Vagina (tissue), 2 donors: ENCODE data around the gene PIEZO2. TPM values are rescaled to one million over a fixed set of nuclear protein-coding genes. Genes with fewer than 3 reads are reported as not detected.

Experiments used
- DNase-seq, 2 donors: peaks; one replicate each; pipeline ENCODE4 v3.0.0-alpha.2; 2017; ENCODE audit errors: extremely low spot score in 2 of 2
- H3K27ac ChIP-seq: fragments of 200-600 bp; sonication (generic); one replicate; pipeline ENCODE4 v1.5.1; 2019
- H3K27me3 ChIP-seq: fragments of 200-600 bp; sonication (generic); one replicate; pipeline ENCODE4 v1.5.1; 2019
- H3K36me3 ChIP-seq, 2 donors: fragments of 200-600 bp; sonication (generic); one replicate each; pipeline ENCODE4 v1.5.1; 2017 to 2019
- H3K4me1 ChIP-seq: fragments of 200-600 bp; sonication (generic); one replicate; pipeline ENCODE4 v1.5.1; 2019
- H3K4me3 ChIP-seq, 2 donors: fragments of 200-600 bp; sonication (generic); 1 replicate in 1 of 2; 2 replicates in 1 of 2; pipeline ENCODE4 v1.5.1; 2016 to 2019
- H3K9me3 ChIP-seq: fragments of 200-600 bp; sonication (generic); one replicate; pipeline ENCODE4 v1.5.1; 2019
- POLR2A ChIP-seq, 2 donors: fragments of 450-650 bp; IDR thresholded peaks; one replicate each; pipeline ENCODE4 v1.6.1; 2017; ENCODE audit warnings: antibody characterized with exemption in 2 of 2, mild to moderate bottlenecking in 2 of 2, moderate library complexity in 2 of 2
- POLR2AphosphoS5 ChIP-seq, 2 donors: sonication (generic); formaldehyde crosslinking; IDR thresholded peaks; one replicate each; pipeline ENCODE4 v1.9.0; 2017; ENCODE audit warnings: antibody characterized with exemption in 2 of 2, mild to moderate bottlenecking in 2 of 2, low read depth in 1 of 2; ENCODE audit not compliant: insufficient read depth in 1 of 2
- intact Hi-C: fragments of 100-400 bp; cut with DNase I; formaldehyde crosslinking; loops from one replicate; pipeline ENCODE4 v1.15.1; 2023
- total RNA-seq: library from RNA; depleted of rRNA; stranded (reverse); fragments of >200 nt; gene quantifications from one replicate; pipeline ENCODE4 v1.2.3, GENCODE V29; 2016
- TF ChIP-seq, protein P1 (sequence below), 3 experiments: fragments of 450-650 bp in 2 of 3; fragments of 200-600 bp in 1 of 3; sonication (generic) in 1 of 3; IDR thresholded peaks; one replicate each; pipeline ENCODE4 v1.5.1; 2017 to 2019; ENCODE audit warnings: antibody characterized with exemption in 3 of 3, mild to moderate bottlenecking in 2 of 3, moderate library complexity in 2 of 3

The PIEZO2 gene
- total RNA-seq, 1 donor from 2014 or later: 5.9 TPM

DNA sequence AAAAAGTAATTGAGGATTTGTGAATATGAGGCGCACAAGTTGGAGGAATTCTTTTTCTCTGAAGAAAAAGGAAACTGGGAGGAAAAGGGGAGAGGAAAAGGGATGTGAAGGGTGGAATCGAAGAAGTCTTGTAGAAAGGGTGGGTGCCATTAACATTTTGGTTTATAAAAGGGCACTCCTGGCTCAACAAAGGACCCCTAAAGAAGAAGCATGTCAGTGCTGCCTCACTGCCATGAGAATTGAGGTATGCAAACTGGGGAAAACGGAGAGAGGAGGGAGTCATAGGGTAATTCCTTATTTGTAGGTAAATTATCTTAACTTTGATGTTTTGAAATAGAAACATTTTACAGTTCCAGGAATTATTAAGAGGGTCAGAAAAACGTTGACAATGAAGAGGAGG lies 416.4 kb downstream of the PIEZO2 start:
- Histone ChIP-seq H3K4me1 (no peaks in the 10 kb centered on the region), H3K36me3 (no peaks in the 10 kb centered on the region), H3K4me3 (no peak overlapping the region), H3K9me3 (no peaks in the 10 kb centered on the region), H3K27me3 (no peaks in the 10 kb centered on the region), H3K27ac (no peak overlapping the region)
- TF ChIP-seq POLR2AphosphoS5 (IDR thresholded peaks at IDR 0.05; ENCODE audit: insufficient read depth in 1 of 2, low read depth in 1 of 2) (no peak), POLR2A (IDR thresholded peaks at IDR 0.05) (no peak)
- TF ChIP-seq, protein P1, sequence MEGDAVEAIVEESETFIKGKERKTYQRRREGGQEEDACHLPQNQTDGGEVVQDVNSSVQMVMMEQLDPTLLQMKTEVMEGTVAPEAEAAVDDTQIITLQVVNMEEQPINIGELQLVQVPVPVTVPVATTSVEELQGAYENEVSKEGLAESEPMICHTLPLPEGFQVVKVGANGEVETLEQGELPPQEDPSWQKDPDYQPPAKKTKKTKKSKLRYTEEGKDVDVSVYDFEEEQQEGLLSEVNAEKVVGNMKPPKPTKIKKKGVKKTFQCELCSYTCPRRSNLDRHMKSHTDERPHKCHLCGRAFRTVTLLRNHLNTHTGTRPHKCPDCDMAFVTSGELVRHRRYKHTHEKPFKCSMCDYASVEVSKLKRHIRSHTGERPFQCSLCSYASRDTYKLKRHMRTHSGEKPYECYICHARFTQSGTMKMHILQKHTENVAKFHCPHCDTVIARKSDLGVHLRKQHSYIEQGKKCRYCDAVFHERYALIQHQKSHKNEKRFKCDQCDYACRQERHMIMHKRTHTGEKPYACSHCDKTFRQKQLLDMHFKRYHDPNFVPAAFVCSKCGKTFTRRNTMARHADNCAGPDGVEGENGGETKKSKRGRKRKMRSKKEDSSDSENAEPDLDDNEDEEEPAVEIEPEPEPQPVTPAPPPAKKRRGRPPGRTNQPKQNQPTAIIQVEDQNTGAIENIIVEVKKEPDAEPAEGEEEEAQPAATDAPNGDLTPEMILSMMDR (IDR thresholded peaks at IDR 0.05): no peak
- intact Hi-C loops: no loop called here
- DNase-seq: no peak

DNA sequence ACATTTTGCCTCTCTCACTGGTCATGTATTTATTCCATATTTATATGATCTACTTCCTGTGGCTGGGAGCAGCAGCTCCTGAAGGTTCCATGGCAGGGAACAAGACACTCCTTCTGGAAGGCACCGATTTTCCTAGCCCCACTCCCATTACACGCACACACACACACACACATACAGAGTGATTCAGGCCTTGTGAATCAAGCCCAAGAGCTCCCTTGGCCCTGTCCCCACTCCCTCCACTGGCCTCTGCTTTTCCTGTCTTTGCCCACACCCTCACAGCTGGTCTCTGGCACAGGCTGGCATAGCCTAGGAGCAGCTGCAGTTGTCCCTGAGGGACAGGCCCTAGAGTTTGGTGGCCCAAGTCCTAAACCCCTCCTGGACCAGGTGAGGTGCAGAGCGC lies 421.9 kb downstream of the PIEZO2 start:
- Histone ChIP-seq H3K4me3 (no peak overlapping the region), H3K27ac (no peak overlapping the region), H3K9me3 (no peaks in the 10 kb centered on the region), H3K4me1 (no peaks in the 10 kb centered on the region), H3K27me3 (no peaks in the 10 kb centered on the region), H3K36me3 (no peaks in the 10 kb centered on the region)
- TF ChIP-seq POLR2AphosphoS5 (IDR thresholded peaks at IDR 0.05; ENCODE audit: insufficient read depth in 1 of 2, low read depth in 1 of 2): no peak
- TF ChIP-seq POLR2A (IDR thresholded peaks at IDR 0.05): no peak
- TF ChIP-seq, protein P1 (IDR thresholded peaks at IDR 0.05): no peak
- intact Hi-C loops: no loop called here
- no peak for DNase-seq

DNA sequence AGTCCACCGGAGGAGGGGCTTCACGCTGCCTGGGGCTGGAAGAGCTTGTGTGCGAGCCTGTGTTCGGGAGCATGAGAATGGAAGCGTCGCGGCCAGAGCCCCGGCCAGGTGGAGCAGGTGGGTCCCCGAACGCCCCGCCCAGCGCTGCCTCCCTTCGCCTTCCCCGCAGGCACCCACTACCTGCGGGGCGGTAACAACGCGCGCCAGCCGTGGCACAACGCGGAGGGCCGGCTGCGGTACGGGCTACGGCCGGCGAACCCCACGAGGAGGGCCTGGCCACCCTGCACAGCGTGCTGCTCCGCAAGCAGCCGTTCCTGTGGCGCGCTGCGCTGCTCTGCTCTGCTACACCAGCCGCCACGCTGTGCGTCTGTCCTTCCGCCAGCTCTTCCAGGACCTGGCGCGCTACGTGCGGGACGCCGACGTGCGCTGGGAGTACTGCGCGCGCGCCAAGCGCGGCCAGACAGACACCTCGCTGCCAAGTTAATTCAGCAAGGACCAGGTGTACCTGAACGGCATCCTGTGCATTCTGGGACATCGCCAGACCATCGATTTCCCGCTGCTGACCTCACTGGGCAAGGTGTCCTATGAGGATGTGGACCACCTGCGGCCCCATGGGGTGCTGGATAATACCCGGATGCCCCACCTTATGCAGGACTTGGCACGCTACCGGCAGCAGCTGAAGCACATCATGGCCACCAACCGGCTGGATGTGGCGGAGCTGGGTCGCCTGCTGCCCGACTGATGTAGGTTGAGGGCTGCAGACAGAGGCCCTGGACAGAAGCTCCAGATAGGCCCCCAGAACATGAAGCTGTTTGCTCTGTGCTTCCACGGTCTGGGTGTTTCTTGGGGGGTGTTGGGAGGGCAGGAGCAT lies 422.9 kb downstream of the PIEZO2 start:
- TF ChIP-seq, protein P1 (IDR thresholded peaks at IDR 0.05): no peak
- TF ChIP-seq POLR2AphosphoS5 (IDR thresholded peaks at IDR 0.05; ENCODE audit: insufficient read depth in 1 of 2, low read depth in 1 of 2) (no peak), POLR2A (IDR thresholded peaks at IDR 0.05) (no peak)
- Histone ChIP-seq H3K27me3 (no peaks in the 10 kb centered on the region), H3K4me3 (peak overlapping the region in 1 of 2 donors; percentile 15), H3K9me3 (no peaks in the 10 kb centered on the region), H3K36me3 (no peaks in the 10 kb centered on the region), H3K4me1 (no peaks in the 10 kb centered on the region), H3K27ac (no peak overlapping the region)
- intact Hi-C loops: no loop called here
- no peak for DNase-seq

DNA sequence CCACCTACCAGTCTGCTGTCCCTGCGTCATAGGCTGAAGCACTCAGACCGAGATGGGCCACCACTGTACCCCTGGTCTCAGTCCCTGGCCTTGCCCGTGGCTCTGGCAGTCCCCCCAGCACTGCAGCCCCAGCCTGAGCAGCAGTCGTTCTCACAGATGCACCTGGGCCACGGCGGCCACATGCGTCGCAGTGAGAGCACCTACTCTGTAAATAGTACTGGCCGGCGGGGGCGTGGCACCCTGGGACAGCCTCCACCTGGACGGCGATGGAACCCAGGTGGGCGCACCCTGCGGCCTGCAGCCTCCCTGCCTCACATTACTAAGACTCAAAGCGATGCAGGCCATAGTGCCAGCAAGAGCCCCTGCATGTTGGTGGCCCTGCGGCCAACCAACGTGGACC lies 424.7 kb downstream of the PIEZO2 start:
- no peak overlapping the region for H3K4me3 ChIP-seq
- no peaks in the 10 kb centered on the region for H3K27me3 ChIP-seq
- no peaks in the 10 kb centered on the region for H3K36me3 ChIP-seq
- DNase-seq: no peak
- H3K27ac ChIP-seq: no peak overlapping the region
- H3K9me3 ChIP-seq: no peaks in the 10 kb centered on the region
- TF ChIP-seq, protein P1 (IDR thresholded peaks at IDR 0.05): no peak
- TF ChIP-seq POLR2A (IDR thresholded peaks at IDR 0.05) (no peak), POLR2AphosphoS5 (IDR thresholded peaks at IDR 0.05; ENCODE audit: insufficient read depth in 1 of 2, low read depth in 1 of 2) (no peak)
- intact Hi-C loops: no loop called here
- no peaks in the 10 kb centered on the region for H3K4me1 ChIP-seq

DNA sequence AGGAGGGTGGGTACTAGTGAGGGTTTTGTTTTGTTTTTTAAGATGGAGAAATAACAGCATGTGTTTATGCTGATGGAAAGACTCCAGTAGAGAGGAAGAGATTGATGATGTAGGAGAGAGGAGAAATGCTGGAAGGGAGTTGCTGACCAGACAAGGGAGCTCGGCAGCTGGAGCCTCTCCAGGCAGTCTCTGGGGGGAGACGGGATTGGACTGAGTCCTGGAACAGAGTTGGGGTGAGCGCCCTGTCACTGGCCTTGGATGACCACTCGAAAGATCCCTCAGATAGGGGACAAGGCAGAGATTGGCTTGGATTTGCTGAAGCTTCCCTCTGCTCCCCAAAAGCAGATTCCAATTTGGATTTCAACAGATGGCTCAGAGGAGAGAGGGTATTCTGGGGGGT lies 425.9 kb downstream of the PIEZO2 start:
- DNase-seq: no peak
- H3K4me1 ChIP-seq: no peaks in the 10 kb centered on the region
- TF ChIP-seq POLR2A (IDR thresholded peaks at IDR 0.05) (no peak), POLR2AphosphoS5 (IDR thresholded peaks at IDR 0.05; ENCODE audit: insufficient read depth in 1 of 2, low read depth in 1 of 2) (no peak)
- TF ChIP-seq, protein P1 (IDR thresholded peaks at IDR 0.05): no peak
- intact Hi-C loops: no loop called here
- H3K4me3 ChIP-seq: no peak overlapping the region
- no peaks in the 10 kb centered on the region for H3K9me3 ChIP-seq
- H3K27me3 ChIP-seq: no peaks in the 10 kb centered on the region
- H3K36me3 ChIP-seq: no peaks in the 10 kb centered on the region
- no peak overlapping the region for H3K27ac ChIP-seq
